MCF 10A (cell line): Measurements from ENCODE around the gene LYZ. TPM values are rescaled to one million over a fixed set of nuclear protein-coding genes. Genes with fewer than 3 reads are reported as not detected.

Source experiments
- BruUV-seq: library from RNA; stranded (reverse); fragments of 400-500 nt; replicated peaks from 2 replicates; lab custom pipeline; 2021; lab: Mats Ljungman, UMichigan
- CTCF ChIA-PET: fragments of 300-600 bp; sonication (Branson Sonifier 250); formaldehyde crosslinking; extraction: SDS; loops from one replicate; lab custom pipeline; 2021; ENCODE audit warnings: antibody characterized with exemption, inconsistent platforms; lab: Yijun Ruan, JAX
- POLR2A ChIA-PET: fragments of 300-600, 350-650 bp; sonication (Branson Sonifier 250); formaldehyde crosslinking; extraction: SDS; loops from one replicate; lab custom pipeline; 2020; ENCODE audit warnings: antibody characterized with exemption, inconsistent platforms; lab: Yijun Ruan, JAX
- DNase-seq: peaks from one replicate; pipeline ENCODE4 v3.0.0-alpha.2; 2018; ENCODE audit not compliant: unreplicated experiment
- H3K27ac Mint-ChIP-seq: one replicate; pipeline ENCODE4 v1.8.0; 2022; ENCODE audit warnings: mild to moderate bottlenecking, low read depth, mixed read lengths; ENCODE audit not compliant: unreplicated experiment
- H3K27me3 Mint-ChIP-seq: one replicate; pipeline ENCODE4 v1.8.0; 2022; ENCODE audit warnings: mixed read lengths; ENCODE audit not compliant: insufficient read depth, unreplicated experiment
- H3K36me3 Mint-ChIP-seq: one replicate; pipeline ENCODE4 v1.8.0; 2022; ENCODE audit warnings: mild to moderate bottlenecking, moderate library complexity, mixed read lengths; ENCODE audit not compliant: insufficient read depth, unreplicated experiment
- H3K4me1 Mint-ChIP-seq: one replicate; pipeline ENCODE4 v1.8.0; 2022; ENCODE audit warnings: mixed read lengths; ENCODE audit not compliant: insufficient read depth, unreplicated experiment
- H3K4me3 Mint-ChIP-seq: one replicate; pipeline ENCODE4 v1.8.0; 2022; ENCODE audit warnings: mild to moderate bottlenecking, moderate library complexity, mixed read lengths; ENCODE audit not compliant: unreplicated experiment
- H3K9me3 Mint-ChIP-seq: one replicate; pipeline ENCODE4 v1.8.0; 2022; ENCODE audit warnings: mixed read lengths; ENCODE audit not compliant: unreplicated experiment
- CTCF ChIP-seq: fragments of 200-600 bp; IDR thresholded peaks from one replicate; pipeline ENCODE4 v1.8.0; 2022; ENCODE audit warnings: antibody characterized with exemption, mild to moderate bottlenecking; ENCODE audit not compliant: unreplicated experiment
- intact Hi-C: fragments of 100-400 bp; cut with micrococcal nuclease; formaldehyde crosslinking; loops from 2 replicates; pipeline ENCODE4 v1.14.1; 2022
- total RNA-seq: library from RNA; stranded (reverse); gene quantifications from 2 replicates; pipeline ENCODE4 v1.2.3, GENCODE V29; 2022

LYZ gene
- total RNA-seq, 1 experiment from 2014 or later: not detected

DNA sequence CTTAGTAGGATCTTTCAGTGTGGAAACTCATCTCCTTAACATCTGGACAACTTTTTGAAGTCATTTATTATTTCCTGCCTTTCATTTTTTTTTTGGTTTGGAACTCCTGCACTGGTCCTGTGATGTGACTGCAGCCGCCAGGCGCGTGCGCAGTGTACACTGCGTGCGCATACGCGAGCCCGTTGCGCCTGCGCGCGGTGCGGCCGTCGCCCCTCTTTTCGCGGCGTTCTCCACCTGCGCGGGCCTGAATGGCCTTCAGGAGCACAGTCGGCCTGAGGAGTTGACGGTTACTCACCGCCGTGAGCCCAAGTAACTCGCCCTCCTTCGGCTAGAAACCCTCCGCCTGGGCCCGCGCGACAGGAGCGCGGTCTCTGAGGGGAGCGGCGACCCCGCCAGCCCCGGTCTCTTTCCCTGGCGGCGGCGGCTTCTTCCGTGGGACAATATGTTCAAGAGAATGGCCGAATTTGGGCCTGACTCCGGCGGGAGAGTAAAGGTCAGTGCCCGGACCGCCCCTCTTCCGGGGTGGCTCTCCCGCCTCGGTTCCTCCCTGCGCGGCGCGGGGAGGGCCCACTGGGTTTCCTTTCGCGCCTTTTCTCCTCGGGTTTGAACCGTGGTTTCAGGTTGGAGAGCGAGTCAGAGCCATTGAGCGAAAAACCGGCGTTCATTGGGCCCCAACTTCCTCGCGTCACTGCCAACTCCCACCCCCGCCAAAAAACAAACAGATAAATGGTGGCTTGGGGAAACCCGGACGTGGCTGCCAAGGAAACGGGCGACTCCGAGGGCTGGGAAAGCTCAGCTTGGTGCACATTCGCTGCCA, 11.6 kb downstream of the LYZ start, which contains the start of gene YEATS4:
Gene YEATS4 (plus strand): TSS at position 213 of the 817 bp plus-strand sequence. CDS start 230 bp downstream, at position 443.
- Mint-ChIP-seq H3K36me3 (peaks cover 20% of the 10 kb centered on the region), H3K27ac (peak within 1 kb of the TSS; percentile 84), H3K4me1 (peaks cover 15% of the 10 kb centered on the region), H3K4me3 (peak within 1 kb of the TSS; percentile 83), H3K27me3 (peaks cover 6% of the 10 kb centered on the region), H3K9me3 (no peaks in the 10 kb centered on the region)
- DNase-seq: peak; percentile 95
- intact Hi-C loops: loop anchor here (5.0 to 10.0 kb wide), 2 partner anchors 275 to 1218 kb away; no protein-coding TSS in a partner anchor
- POLR2A ChIA-PET: interaction anchor here (0.7 kb wide), 2 partner anchors 198 to 223 kb away, joined by 3 read pairs; no protein-coding TSS in a partner anchor
- TSS peak; percentile 86 for BruUV-seq
- CTCF ChIA-PET: interaction anchor here (0.8 to 3.8 kb wide), 2 partner anchors 211 to 1372 kb away, joined by 4 to 37 read pairs; no protein-coding TSS in a partner anchor
- TF ChIP-seq CTCF: no peak

DNA sequence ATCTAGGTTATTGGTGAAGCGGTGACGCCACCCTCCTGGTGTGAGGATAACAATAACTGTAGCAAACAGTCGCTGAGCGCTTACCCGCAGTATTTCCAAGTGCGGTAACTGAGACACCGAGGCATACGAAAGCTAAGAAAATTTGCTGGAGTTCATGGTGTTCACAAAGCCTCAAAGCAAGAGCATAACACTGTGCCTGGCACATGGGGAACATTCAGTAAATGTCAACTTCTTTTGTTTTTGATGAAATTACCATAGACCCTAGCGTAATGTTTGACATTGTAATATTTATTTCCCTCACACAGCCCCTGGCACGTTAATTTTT, 12.1 kb downstream of the LYZ start:
- intact Hi-C loops: no loop called here
- H3K4me3 Mint-ChIP-seq: peak overlapping the region; percentile 83
- no peaks in the 10 kb centered on the region for H3K27me3 Mint-ChIP-seq
- peak overlapping the region; percentile 84 for H3K27ac Mint-ChIP-seq
- H3K9me3 Mint-ChIP-seq: no peaks in the 10 kb centered on the region
- H3K36me3 Mint-ChIP-seq: peaks cover 20% of the 10 kb centered on the region
- POLR2A ChIA-PET: interaction anchor here (0.7 kb wide), 2 partner anchors 197 to 223 kb away, joined by 3 read pairs; no protein-coding TSS in a partner anchor
- peaks cover 15% of the 10 kb centered on the region for H3K4me1 Mint-ChIP-seq
- CTCF ChIA-PET: no interaction called here
- TSS peak; percentile 77 for BruUV-seq
- TF ChIP-seq CTCF: no peak
- no peak for DNase-seq

DNA sequence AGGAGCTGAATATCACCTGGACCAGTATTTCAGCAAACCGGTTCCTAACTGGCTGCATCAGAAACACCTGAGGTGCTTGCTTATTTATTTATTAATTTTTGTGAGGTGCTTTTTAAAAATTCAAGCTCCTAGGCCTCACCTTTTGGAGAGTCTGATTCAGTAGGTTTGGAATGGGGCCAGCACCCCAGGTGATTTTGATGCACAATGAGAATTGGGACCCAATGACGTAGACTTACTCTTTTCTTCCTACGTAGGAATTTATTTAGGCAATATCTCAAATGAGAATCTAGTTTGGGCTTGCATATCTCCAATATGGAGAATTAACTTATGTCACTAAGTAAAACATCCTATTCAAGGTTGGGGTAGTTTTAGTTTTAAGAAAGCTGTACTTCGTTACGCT, 18.6 kb downstream of the LYZ start:
- DNase-seq: peak; percentile 81
- POLR2A ChIA-PET: interaction anchor here (0.7 to 1.8 kb wide), 11 partner anchors 9 to 340 kb away, joined by 3 to 5 read pairs (median 3); partner anchors contain the start of gene FRS2
- intact Hi-C loops: no loop called here

More for the DNA sequence above, 18.6 kb downstream of the LYZ start:
- Mint-ChIP-seq H3K27ac (no peak overlapping the region), H3K36me3 (peaks cover 38% of the 10 kb centered on the region), H3K27me3 (no peaks in the 10 kb centered on the region), H3K4me1 (no peaks in the 10 kb centered on the region), H3K4me3 (no peak overlapping the region), H3K9me3 (no peaks in the 10 kb centered on the region)
- CTCF ChIA-PET: interaction anchor here (0.6 to 1.2 kb wide), 4 partner anchors 8 to 53 kb away, joined by 4 to 6 read pairs (median 4); no protein-coding TSS in a partner anchor
- no peak for TF ChIP-seq CTCF
- BruUV-seq: no TSS peak
